Stromal cell of bone marrow (primary cell): ENCODE data around the gene PRR4.

Experiments used
- DNase-seq: peaks from one replicate; pipeline ENCODE4 v3.0.0-alpha.2; 2012; ENCODE audit warnings: low read depth

PRR4 gene

GRCh38 chr12:10801741-10802140 is 47.5 kb downstream of the PRR4 start:
- no peak for DNase-seq
